GM12874 (cell line): ENCODE data around the gene NOTCH4.

Source experiments
- TF ChIP-seq, protein P1 (sequence below): IDR thresholded peaks from 2 replicates; pipeline ENCODE4 v1.5.1; 2011; ENCODE audit warnings: low read depth, mild to moderate bottlenecking, control low read depth, low read length, moderate library complexity; ENCODE audit not compliant: insufficient read depth

NOTCH4 gene

DNA sequence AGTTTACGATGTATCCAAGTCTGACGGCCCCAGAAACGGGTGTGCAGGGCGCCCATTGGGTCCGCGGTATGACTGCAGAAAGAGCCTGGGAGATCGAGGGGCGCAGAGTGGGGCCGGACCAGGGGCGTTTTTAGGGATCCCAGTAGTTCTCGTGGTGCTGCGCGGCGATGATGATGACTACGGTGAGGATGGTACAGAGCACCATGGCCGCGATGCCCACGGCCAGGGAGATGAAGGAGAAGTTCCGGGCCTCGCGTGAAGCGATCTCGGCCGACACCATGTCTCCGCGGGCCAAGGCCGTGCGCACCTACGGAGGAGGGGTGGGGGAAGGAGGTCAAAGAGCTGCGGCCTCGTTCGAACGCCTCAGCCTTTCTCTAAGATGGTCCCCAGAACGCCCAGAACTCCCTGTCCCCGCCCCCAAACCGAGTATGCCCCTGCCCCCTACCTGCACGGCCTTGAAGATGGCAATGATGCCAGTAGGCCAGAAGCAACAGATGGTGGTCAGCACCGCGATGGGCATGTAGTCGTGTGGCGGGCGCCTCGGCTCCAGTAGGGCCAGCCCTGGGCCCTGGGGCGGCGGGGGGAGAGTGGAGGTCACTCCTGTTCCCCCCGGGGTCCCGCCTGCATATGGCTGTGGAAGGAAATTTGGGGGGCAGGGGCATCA lies 74.6 kb downstream of the NOTCH4 start:
- TF ChIP-seq, protein P1, sequence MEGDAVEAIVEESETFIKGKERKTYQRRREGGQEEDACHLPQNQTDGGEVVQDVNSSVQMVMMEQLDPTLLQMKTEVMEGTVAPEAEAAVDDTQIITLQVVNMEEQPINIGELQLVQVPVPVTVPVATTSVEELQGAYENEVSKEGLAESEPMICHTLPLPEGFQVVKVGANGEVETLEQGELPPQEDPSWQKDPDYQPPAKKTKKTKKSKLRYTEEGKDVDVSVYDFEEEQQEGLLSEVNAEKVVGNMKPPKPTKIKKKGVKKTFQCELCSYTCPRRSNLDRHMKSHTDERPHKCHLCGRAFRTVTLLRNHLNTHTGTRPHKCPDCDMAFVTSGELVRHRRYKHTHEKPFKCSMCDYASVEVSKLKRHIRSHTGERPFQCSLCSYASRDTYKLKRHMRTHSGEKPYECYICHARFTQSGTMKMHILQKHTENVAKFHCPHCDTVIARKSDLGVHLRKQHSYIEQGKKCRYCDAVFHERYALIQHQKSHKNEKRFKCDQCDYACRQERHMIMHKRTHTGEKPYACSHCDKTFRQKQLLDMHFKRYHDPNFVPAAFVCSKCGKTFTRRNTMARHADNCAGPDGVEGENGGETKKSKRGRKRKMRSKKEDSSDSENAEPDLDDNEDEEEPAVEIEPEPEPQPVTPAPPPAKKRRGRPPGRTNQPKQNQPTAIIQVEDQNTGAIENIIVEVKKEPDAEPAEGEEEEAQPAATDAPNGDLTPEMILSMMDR: no peak

DNA sequence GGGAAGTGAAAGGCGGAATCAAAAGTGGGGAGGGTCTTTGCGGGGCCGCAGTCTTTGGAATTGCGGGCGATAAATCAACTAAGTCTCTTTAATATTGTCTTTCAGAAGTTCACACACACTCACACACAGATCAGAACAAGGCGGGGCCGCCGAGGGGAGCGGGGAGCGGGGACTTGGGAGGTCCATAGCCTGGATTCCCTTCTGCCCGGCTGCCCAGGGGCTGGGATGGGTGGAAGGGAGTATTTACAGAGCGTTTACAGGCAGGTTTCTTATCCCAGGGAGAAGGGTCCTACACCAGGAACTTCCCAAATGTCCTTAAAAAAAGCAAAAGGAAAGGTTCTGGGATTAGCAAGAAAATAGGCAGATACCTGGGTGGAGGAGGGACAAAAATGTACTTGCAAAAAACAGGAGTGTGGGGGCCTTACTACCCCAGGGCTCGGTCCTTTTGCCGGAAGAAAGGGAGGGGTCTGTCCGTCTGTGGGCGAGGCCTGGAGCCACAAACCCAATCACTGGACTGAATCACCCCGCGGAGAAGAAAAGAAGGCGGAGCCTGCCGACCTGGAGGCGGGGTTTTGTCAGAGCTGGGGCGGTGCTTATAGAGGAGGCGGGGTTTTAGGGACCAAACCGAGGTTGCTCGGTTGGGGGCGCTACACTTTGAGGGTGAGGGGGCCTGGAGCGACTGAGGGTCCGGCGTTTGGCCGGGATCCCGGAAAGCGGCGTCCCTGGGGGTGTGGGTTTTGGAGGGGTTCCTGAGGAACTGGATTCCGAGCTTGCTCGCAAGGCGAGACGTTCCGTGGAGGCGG lies 75.4 kb downstream of the NOTCH4 start:
- TF ChIP-seq, protein P1: no peak

DNA sequence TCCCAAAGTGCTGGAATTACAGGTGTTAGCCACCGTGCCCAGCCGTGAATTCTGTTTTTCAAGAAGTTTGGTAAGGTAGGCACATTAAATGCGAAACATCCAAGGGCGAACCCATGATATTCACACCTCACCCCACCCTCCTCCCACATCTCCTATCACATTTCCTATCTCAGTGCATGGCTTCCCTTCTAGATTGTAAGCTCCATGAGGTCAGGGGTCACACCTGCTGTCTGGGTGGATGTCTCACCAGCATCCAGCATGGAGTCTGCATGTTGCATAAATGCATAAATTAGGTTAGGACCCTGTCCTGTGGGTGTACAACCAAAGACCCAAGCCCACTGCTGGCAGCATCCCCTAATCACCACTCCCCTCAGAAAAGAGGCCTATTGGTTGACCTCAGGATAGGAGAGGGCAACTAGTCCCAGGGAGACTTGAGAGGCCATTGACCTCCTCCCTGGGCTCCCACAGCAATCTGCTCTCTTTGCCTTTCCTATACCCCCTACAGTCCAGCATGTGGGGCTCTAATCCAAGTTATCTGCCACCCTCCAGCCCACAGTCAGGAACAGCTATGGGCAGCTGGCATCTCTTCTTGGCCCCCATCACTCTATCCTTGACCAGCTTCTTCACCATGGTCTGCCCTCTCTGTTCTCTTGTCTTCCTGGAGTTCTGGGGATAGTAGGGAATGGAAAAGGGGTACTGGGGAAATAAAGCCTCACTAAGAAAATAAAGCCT lies 76.3 kb downstream of the NOTCH4 start:
- TF ChIP-seq, protein P1: no peak

DNA sequence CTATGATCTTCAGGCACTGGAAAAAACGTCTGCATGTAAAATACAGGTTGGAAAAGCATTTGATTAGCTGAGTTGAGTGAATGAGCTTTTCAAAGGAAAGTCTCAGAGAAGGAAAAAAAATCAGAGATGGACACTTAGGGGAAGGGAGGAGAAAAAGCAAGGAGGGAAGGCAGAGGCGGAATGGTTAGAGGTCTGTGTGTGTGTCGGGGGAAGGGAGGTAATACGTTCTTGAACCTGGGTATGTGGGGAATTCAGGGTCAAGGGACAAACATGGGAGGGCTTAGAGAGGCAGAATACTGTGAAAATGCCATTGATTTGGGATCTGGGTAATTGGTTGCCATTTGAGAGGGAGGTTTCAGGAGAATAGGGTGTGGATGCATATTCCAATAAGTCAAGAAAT lies 77.2 kb downstream of the NOTCH4 start:
- TF ChIP-seq, protein P1: no peak

DNA sequence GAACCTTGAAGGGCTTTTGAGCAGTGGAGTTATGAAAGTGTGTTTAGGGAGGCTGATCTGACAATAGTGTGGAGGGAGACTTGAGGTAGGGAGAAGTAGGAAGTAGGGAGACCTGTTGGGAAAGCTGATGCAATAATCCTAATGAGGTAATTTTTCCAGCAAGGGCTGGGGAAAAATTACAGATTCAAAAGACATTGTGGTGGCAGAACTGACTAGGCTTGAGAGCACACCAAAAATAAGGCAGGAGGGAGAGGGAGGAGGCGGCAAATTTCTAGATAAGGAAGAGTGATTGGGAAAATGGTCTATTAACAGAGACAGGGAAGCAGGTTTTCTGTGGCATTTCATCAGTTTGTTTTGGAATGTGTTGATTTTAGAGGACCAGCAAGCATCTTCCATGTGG lies 77.6 kb downstream of the NOTCH4 start:
- TF ChIP-seq, protein P1: no peak
